GM12864 (cell line): ENCODE data around the gene ARID5B.

ENCODE experiments used
- DNase-seq: peaks from one replicate; pipeline ENCODE4 v3.0.0-alpha.2; 2011; ENCODE audit warnings: low read depth
- H3K4me3 ChIP-seq: 2 replicates; pipeline ENCODE4 v1.5.1; 2011; ENCODE audit warnings: mild to moderate bottlenecking, low read depth, low read length, control low read depth
- CTCF ChIP-seq: IDR thresholded peaks from 2 replicates; pipeline ENCODE4 v1.5.1; 2011; ENCODE audit warnings: low read depth, mild to moderate bottlenecking, moderate library complexity, low read length, control low read depth, inconsistent platforms; ENCODE audit errors: missing control alignments

The ARID5B gene

GRCh38 chr10:62050346-62050892 is 148.9 kb downstream of the ARID5B start:
- no peak for TF ChIP-seq CTCF
- DNase-seq, result no peak
- peak overlapping the region; percentile 63 for H3K4me3 ChIP-seq

- DNase-seq, result peak; percentile 85
- H3K4me3 ChIP-seq, result peak overlapping the region; percentile 63
- no peak for TF ChIP-seq CTCF
Observed at GRCh38 chr10:62050893-62051433, 149.5 kb downstream of the ARID5B start.

GRCh38 chr10:62052276-62052675 is 150.8 kb downstream of the ARID5B start:
- DNase-seq, result no peak
- H3K4me3 ChIP-seq, result no peak overlapping the region
- TF ChIP-seq CTCF, result no peak

- H3K4me3 ChIP-seq, result peak overlapping the region; percentile 17; the same call in 1 of the 2 replicates
- DNase-seq, result no peak
- TF ChIP-seq CTCF, result no peak
Observed at GRCh38 chr10:62053860-62054259, 152.4 kb downstream of the ARID5B start.

- peak overlapping the region; percentile 9; the same call in 1 of the 2 replicates for H3K4me3 ChIP-seq
- no peak for TF ChIP-seq CTCF
- no peak for DNase-seq
Observed at GRCh38 chr10:62054408-62054807, 152.9 kb downstream of the ARID5B start.

- no peak for TF ChIP-seq CTCF
- H3K4me3 ChIP-seq, result peak overlapping the region; percentile 41; the same call in 1 of the 2 replicates
- DNase-seq, result no peak
Observed at GRCh38 chr10:62054830-62055229, 153.3 kb downstream of the ARID5B start.

GRCh38 chr10:62056219-62056618 is 154.7 kb downstream of the ARID5B start:
- DNase-seq, result no peak
- TF ChIP-seq CTCF, result no peak
- H3K4me3 ChIP-seq, result no peak overlapping the region; the same call in 1 of the 2 replicates
